HUDEP-2 (cell line): Measurements from ENCODE around the gene TMEM238L.
A peak's percentile ranks its signal among the peaks of the same experiment; 100 is the strongest.

ENCODE experiments used
- DNase-seq, 76 experiments: peaks; one replicate each; lab custom pipeline; 2025; ENCODE audit not compliant: unreplicated experiment in 76 of 76; lab: John Stamatoyannopoulos, UW

The TMEM238L gene

GRCh38 chr17:10776381-10776780, 27.5 kb downstream of the TMEM238L start:
- DNase-seq: no peak

GRCh38 chr17:10775740-10776356, 28.1 kb downstream of the TMEM238L start:
- DNase-seq: no peak

- DNase-seq: no peak
Observed at GRCh38 chr17:10775058-10775457, 28.8 kb downstream of the TMEM238L start.

GRCh38 chr17:10773391-10773790, 30.5 kb downstream of the TMEM238L start:
- DNase-seq: no peak

- peak in 51 of 76 experiments; percentile 4 to 68 (median 33) for DNase-seq
Observed at GRCh38 chr17:10772425-10773380, 31.2 kb downstream of the TMEM238L start.

GRCh38 chr17:10771148-10771547, 32.8 kb downstream of the TMEM238L start:
- no peak for DNase-seq

- DNase-seq: no peak
Observed at GRCh38 chr17:10769840-10770239, 34.1 kb downstream of the TMEM238L start.

GRCh38 chr17:10768750-10769251, 35.1 kb downstream of the TMEM238L start:
- no peak for DNase-seq

- no peak for DNase-seq
Observed at GRCh38 chr17:10767232-10767631, 36.7 kb downstream of the TMEM238L start.

GRCh38 chr17:10762037-10762436, 41.9 kb downstream of the TMEM238L start:
- DNase-seq: no peak

- DNase-seq: no peak
Observed at GRCh38 chr17:10761281-10761680, 42.6 kb downstream of the TMEM238L start.

- DNase-seq: no peak
Observed at GRCh38 chr17:10758062-10758461, 45.8 kb downstream of the TMEM238L start.

- no peak for DNase-seq
Observed at GRCh38 chr17:10757647-10758046, 46.3 kb downstream of the TMEM238L start.

GRCh38 chr17:10757067-10757466, 46.8 kb downstream of the TMEM238L start:
- DNase-seq: peak in 1 of 76 experiments; percentile 1

- peak in 5 of 76 experiments; percentile 9 to 41 (median 17) for DNase-seq
Observed at GRCh38 chr17:10756619-10757018, 47.3 kb downstream of the TMEM238L start.

- no peak for DNase-seq
Observed at GRCh38 chr17:10756185-10756584, 47.7 kb downstream of the TMEM238L start.

GRCh38 chr17:10755592-10756127, 48.2 kb downstream of the TMEM238L start:
- DNase-seq: no peak

- no peak for DNase-seq
Observed at GRCh38 chr17:10754861-10755591, 48.9 kb downstream of the TMEM238L start.

GRCh38 chr17:10754109-10754508, 49.8 kb downstream of the TMEM238L start:
- peak in 36 of 76 experiments; percentile 3 to 50 (median 24) for DNase-seq

GRCh38 chr17:10752696-10753095, 51.2 kb downstream of the TMEM238L start:
- no peak for DNase-seq

GRCh38 chr17:10751563-10751962, 52.3 kb downstream of the TMEM238L start:
- DNase-seq: no peak
